ENCODE measurements around the gene BPIFB6.

DNA sequence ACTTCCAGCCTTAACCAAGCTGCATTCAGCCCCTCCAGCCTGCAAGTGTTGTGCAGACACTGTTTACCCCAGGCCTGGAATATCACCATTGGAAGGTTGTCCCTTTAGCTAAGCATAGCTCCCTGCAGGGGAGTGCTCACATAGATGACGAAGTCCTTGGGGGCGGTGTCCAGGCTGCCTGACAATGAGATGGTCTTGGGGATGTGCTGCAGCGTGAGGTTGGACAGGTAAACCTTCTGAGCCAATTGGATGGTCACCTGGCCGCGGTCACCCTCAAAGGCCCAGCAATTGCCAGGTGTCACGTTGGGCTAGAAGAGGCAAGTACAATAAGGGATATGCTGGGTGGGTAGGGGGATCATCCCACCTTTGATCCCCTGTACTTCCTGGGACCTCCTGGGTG, 45.9 kb upstream of the BPIFB6 start:
- TF ChIP-seq, protein P1, sequence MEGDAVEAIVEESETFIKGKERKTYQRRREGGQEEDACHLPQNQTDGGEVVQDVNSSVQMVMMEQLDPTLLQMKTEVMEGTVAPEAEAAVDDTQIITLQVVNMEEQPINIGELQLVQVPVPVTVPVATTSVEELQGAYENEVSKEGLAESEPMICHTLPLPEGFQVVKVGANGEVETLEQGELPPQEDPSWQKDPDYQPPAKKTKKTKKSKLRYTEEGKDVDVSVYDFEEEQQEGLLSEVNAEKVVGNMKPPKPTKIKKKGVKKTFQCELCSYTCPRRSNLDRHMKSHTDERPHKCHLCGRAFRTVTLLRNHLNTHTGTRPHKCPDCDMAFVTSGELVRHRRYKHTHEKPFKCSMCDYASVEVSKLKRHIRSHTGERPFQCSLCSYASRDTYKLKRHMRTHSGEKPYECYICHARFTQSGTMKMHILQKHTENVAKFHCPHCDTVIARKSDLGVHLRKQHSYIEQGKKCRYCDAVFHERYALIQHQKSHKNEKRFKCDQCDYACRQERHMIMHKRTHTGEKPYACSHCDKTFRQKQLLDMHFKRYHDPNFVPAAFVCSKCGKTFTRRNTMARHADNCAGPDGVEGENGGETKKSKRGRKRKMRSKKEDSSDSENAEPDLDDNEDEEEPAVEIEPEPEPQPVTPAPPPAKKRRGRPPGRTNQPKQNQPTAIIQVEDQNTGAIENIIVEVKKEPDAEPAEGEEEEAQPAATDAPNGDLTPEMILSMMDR (IDR thresholded peaks at IDR 0.05): no peak
- TF ChIP-seq TCF7L2 (IDR thresholded peaks at IDR 0.05; ENCODE audit: low read depth, low read length) (no peak), POLR2AphosphoS5 (IDR thresholded peaks at IDR 0.05; ENCODE audit: low read depth, low read length) (no peak), SIN3A (IDR thresholded peaks at IDR 0.05; ENCODE audit: borderline replicate concordance, insufficient read depth, low read depth, low read length) (no peak)
- TF ChIP-seq, protein P2, sequence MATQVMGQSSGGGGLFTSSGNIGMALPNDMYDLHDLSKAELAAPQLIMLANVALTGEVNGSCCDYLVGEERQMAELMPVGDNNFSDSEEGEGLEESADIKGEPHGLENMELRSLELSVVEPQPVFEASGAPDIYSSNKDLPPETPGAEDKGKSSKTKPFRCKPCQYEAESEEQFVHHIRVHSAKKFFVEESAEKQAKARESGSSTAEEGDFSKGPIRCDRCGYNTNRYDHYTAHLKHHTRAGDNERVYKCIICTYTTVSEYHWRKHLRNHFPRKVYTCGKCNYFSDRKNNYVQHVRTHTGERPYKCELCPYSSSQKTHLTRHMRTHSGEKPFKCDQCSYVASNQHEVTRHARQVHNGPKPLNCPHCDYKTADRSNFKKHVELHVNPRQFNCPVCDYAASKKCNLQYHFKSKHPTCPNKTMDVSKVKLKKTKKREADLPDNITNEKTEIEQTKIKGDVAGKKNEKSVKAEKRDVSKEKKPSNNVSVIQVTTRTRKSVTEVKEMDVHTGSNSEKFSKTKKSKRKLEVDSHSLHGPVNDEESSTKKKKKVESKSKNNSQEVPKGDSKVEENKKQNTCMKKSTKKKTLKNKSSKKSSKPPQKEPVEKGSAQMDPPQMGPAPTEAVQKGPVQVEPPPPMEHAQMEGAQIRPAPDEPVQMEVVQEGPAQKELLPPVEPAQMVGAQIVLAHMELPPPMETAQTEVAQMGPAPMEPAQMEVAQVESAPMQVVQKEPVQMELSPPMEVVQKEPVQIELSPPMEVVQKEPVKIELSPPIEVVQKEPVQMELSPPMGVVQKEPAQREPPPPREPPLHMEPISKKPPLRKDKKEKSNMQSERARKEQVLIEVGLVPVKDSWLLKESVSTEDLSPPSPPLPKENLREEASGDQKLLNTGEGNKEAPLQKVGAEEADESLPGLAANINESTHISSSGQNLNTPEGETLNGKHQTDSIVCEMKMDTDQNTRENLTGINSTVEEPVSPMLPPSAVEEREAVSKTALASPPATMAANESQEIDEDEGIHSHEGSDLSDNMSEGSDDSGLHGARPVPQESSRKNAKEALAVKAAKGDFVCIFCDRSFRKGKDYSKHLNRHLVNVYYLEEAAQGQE (IDR thresholded peaks at IDR 0.05; ENCODE audit: insufficient read depth in 1 of 2, low read depth in 2 of 2, low read length in 1 of 2): no peak

All from Panc1 (cell line).